Trophoblast cell (in vitro differentiated cells and primary cell): ENCODE data around the gene ZNF296.

Experiments used
- DNase-seq, 2 donors: peaks; one replicate each; pipeline ENCODE4 v3.0.0-alpha.2; 2016
- H2AFZ ChIP-seq: 2 replicates; pipeline ENCODE4 v1.6.1; 2013; ENCODE audit warnings: low read length, moderate library complexity, mild to moderate bottlenecking; ENCODE audit not compliant: insufficient read depth, poor library complexity
- H2AK5ac ChIP-seq: 2 replicates; pipeline ENCODE4 v1.6.1; 2013; ENCODE audit warnings: mild to moderate bottlenecking, low read length
- H2BK120ac ChIP-seq: 2 replicates; pipeline ENCODE4 v1.6.1; 2013; ENCODE audit warnings: low read length, mild to moderate bottlenecking, moderate library complexity; ENCODE audit not compliant: insufficient read depth, poor library complexity
- H2BK12ac ChIP-seq: 2 replicates; pipeline ENCODE4 v1.6.1; 2013; ENCODE audit warnings: mild to moderate bottlenecking, low read length, moderate library complexity
- H2BK5ac ChIP-seq: 2 replicates; pipeline ENCODE4 v1.6.1; 2013; ENCODE audit warnings: low read length, low read depth, moderate library complexity, mild to moderate bottlenecking; ENCODE audit not compliant: poor library complexity
- H3K14ac ChIP-seq: 2 replicates; pipeline ENCODE4 v1.6.1; 2013; ENCODE audit warnings: mild to moderate bottlenecking, low read length
- H3K18ac ChIP-seq: 2 replicates; pipeline ENCODE4 v1.6.1; 2013; ENCODE audit warnings: mild to moderate bottlenecking, low read length
- H3K23ac ChIP-seq: 2 replicates; pipeline ENCODE4 v1.6.1; 2013; ENCODE audit warnings: low read length
- H3K27ac ChIP-seq: 2 replicates; pipeline ENCODE4 v1.5.1; 2013; ENCODE audit warnings: low read depth, mild to moderate bottlenecking, inconsistent platforms, low read length, moderate library complexity
- H3K27me3 ChIP-seq: 2 replicates; pipeline ENCODE4 v1.6.1; 2013; ENCODE audit warnings: inconsistent platforms, mild to moderate bottlenecking, low read length, moderate library complexity; ENCODE audit not compliant: insufficient read depth
- H3K36me3 ChIP-seq, 2 experiments: 1 replicate in 1 of 2; 2 replicates in 1 of 2; pipeline ENCODE4 v1.6.1; 2013; ENCODE audit warnings: low read length in 2 of 2, mild to moderate bottlenecking in 2 of 2, moderate library complexity in 1 of 2; ENCODE audit not compliant: insufficient read depth in 2 of 2, control insufficient read depth in 1 of 2
- H3K4ac ChIP-seq: 2 replicates; pipeline ENCODE4 v1.6.1; 2013; ENCODE audit warnings: low read depth, mild to moderate bottlenecking, low read length, moderate library complexity
- H3K4me1 ChIP-seq, 2 experiments: 1 replicate in 1 of 2; 2 replicates in 1 of 2; pipeline ENCODE4 v1.6.1; 2013; ENCODE audit warnings: low read length in 2 of 2, mild to moderate bottlenecking in 2 of 2, moderate library complexity in 1 of 2; ENCODE audit not compliant: insufficient read depth in 2 of 2, control insufficient read depth in 1 of 2
- H3K4me2 ChIP-seq: 2 replicates; pipeline ENCODE4 v1.6.1; 2013; ENCODE audit warnings: inconsistent platforms, mild to moderate bottlenecking, low read length, moderate library complexity
- H3K4me3 ChIP-seq: 2 replicates; pipeline ENCODE4 v1.5.1; 2013; ENCODE audit warnings: mild to moderate bottlenecking, low read depth, low read length, inconsistent platforms
- H3K79me1 ChIP-seq: one replicate; pipeline ENCODE4 v1.6.1; 2013; ENCODE audit warnings: low read length
- H3K79me2 ChIP-seq: 2 replicates; pipeline ENCODE4 v1.6.1; 2013; ENCODE audit warnings: low read length, mild to moderate bottlenecking; ENCODE audit not compliant: control insufficient read depth, insufficient read depth, poor library complexity
- H3K9ac ChIP-seq: 2 replicates; pipeline ENCODE4 v1.6.1; 2013; ENCODE audit warnings: mild to moderate bottlenecking, low read length
- H3K9me3 ChIP-seq: 2 replicates; pipeline ENCODE4 v1.6.1; 2013; ENCODE audit warnings: low read depth, mild to moderate bottlenecking, control low read depth, inconsistent platforms, low read length; ENCODE audit not compliant: insufficient read depth
- H4K12ac ChIP-seq: 2 replicates; pipeline ENCODE4 v1.6.1; 2013; ENCODE audit warnings: low read depth, mild to moderate bottlenecking, low read length, moderate library complexity
- H4K8ac ChIP-seq: 2 replicates; pipeline ENCODE4 v1.6.1; 2013; ENCODE audit warnings: low read depth, mild to moderate bottlenecking, low read length, moderate library complexity
- H4K91ac ChIP-seq: one replicate; pipeline ENCODE4 v1.6.1; 2013; ENCODE audit warnings: low read depth, mild to moderate bottlenecking, low read length, moderate library complexity
- WGBS: extraction: QIAGEN DNeasy Blood & Tissue Kit; methylation state at CpG from one replicate; pipeline ENCODE4 v1.1.7; 2013; ENCODE audit warnings: missing lambda C conversion rate; ENCODE audit not compliant: insufficient read length, insufficient coverage; ENCODE audit errors: extremely low coverage; 5-methylcytosine and 5-hydroxymethylcytosine counted together

The ZNF296 gene

DNA sequence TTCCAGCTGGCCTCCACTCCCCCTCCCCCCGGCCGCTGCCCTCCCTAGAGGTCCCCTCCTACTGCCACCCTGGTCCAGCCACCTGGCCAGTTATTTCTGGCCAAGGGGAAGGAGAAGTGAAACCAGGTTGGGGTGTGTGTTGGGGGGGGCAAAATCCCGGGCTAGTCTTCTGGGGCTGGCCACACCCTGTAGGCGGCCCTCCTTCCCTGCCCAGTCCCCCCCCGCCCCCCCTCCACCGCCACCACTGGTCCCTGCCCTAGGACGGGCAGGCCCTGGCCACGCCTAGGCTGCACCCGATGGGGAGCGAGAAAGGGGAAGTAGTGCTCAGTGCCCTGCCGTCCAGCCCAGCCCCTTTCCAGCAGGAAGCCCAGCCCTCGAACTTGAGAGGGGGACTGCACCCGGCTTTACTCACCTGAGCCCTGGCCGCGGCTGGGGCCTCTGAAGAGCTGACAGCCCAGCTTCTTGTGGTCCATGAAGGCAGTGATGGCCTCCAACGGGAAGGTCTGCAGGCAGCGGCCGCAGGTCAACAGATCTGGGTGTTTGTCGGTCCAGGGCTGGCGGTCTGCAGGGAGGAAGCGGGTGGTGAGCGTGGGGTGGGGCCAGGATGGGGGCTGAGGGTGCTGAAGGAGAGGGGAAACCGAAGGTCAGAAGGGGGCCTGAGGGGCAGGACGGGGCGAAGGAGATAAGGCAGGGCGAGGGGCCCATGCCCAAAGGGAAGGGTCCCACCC is 813 bp downstream of the ZNF296 start:
- Histone ChIP-seq H4K12ac (no peak overlapping the region), H3K4me3 (peak overlapping the region; percentile 39), H4K8ac (peak overlapping the region; percentile 5), H2AK5ac (no peak overlapping the region), H3K27ac (no peak overlapping the region), H3K4me2 (peak overlapping the region; percentile 67), H2BK5ac (no peak overlapping the region), H3K4ac (no peak overlapping the region), H3K23ac (no peak overlapping the region), H2BK12ac (no peak overlapping the region), H3K14ac (no peak overlapping the region), H3K18ac (no peak overlapping the region), H4K91ac (no peak overlapping the region), H3K4me1 (peaks cover 10 to 12% of the 10 kb centered on the region in 2 experiments), H3K36me3 (peaks cover 14 to 21% of the 10 kb centered on the region in 2 experiments), H3K27me3 (no peaks in the 10 kb centered on the region), H3K79me1 (peaks cover 8% of the 10 kb centered on the region), H2AFZ (peak overlapping the region; percentile 38), H3K79me2 (peaks cover 2% of the 10 kb centered on the region), H3K9ac (no peak overlapping the region), H3K9me3 (no peaks in the 10 kb centered on the region), H2BK120ac (no peak overlapping the region)
- DNase-seq, result peak in 1 of 2 donors; percentile 26
- WGBS, result no CpG with 5 or more reads among the region's 26 CpGs

DNA sequence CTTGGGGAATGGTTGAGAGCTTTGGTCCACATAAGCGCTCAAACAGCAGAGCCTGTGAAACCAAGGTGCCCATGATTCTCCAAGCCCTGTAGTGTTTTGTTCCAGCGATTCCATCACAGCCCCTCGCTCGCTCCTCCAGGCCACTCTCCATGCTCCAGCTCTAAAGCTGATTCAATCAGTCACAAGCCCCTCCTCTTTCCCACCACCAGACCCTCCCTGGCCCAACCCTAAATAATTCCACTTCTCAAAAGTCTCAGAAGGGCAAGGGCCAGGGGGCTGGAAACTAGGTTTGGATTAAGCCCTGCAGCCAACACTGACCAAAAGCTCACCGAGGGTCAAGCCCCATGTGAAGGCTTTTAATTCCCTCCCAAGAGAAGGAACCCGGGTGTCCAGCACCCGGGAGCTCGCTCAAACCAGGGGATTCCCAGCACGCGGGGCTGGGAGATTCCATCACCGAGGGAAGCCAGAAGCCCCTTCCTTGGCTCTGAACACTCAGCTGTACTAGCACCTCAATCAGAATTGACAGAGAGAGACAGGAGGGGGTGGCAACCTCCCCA is 1.5 kb downstream of the ZNF296 start:
- Histone ChIP-seq H2AK5ac (no peak overlapping the region), H4K8ac (no peak overlapping the region), H3K4ac (no peak overlapping the region), H3K9me3 (no peaks in the 10 kb centered on the region), H2AFZ (no peak overlapping the region), H3K4me3 (no peak overlapping the region), H3K36me3 (peaks cover 20 to 27% of the 10 kb centered on the region in 2 experiments), H3K4me2 (peak overlapping the region; percentile 20), H3K18ac (no peak overlapping the region), H3K27ac (no peak overlapping the region), H2BK5ac (no peak overlapping the region), H3K14ac (no peak overlapping the region), H3K9ac (no peak overlapping the region), H2BK120ac (no peak overlapping the region), H4K12ac (no peak overlapping the region), H3K79me2 (peaks cover 2% of the 10 kb centered on the region), H3K4me1 (peaks cover 6 to 8% of the 10 kb centered on the region in 2 experiments), H4K91ac (no peak overlapping the region), H3K23ac (no peak overlapping the region), H3K79me1 (peaks cover 8% of the 10 kb centered on the region), H3K27me3 (no peaks in the 10 kb centered on the region), H2BK12ac (no peak overlapping the region)
- peak in 1 of 2 donors; percentile 10 for DNase-seq
- no CpG with 5 or more reads among the region's 11 CpGs for WGBS

DNA sequence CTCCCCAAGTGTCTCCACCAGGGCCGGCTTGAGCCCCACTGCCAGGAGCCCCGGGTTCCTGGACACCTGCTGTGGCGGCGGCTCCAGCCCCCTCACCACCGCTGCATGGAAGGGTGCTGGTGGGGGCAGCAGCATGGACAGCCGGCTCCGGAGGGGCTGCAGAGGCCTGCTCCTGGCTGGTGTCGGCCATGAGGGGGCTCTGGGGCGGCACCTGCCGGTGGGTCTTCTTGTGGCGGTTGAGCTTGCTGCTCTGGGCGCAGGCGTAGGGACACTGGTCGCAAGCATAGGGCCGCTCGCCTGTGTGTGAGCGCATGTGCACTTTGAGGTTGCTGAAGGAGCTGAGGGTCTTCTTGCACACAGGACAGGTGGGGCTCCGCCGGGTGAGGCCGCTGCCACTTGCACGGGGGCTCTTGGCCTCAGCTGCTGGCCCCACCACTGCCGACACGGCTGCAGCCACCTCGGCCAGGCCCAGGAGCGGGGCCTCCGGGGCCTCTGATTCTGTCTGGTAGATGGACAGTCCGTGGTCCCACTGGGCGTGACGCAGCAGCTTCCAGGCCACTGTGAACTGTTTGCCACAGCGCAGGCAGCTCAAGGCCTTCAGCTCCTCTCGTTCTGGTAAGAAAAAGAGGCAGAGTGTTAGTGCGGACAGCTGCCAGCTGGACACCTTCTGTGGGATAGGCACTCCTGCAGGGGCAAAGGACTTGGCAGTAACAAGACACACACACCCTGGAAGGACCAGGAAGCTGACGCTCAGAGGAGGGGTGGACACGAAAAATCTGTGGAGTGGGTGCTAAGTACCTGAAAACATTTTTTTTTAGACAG is 4.1 kb downstream of the ZNF296 start:
- H2BK12ac ChIP-seq, result no peak overlapping the region

DNA sequence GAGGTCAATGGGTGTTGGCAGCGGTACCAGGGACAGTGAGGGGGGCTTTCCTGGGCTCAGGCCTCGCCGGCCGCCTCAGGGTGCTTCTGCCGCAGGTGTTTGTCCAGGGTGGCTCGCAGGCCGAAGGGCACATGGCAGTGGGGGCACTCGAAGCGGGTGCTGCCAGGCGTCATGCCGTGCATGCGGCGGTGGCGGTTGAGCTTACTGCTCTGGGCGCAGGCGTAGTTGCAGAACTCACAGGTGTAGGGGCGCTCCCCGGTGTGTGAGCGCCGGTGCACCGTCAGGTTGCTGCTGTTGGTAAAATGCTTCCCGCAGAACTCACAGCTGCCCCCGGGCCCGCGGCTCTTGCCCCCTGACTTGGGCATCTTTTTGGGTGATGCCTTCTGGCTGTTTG is 4.7 kb downstream of the ZNF296 start:
- Histone ChIP-seq H4K8ac (no peak overlapping the region), H3K79me2 (no peaks in the 10 kb centered on the region), H3K18ac (no peak overlapping the region), H3K4me2 (no peak overlapping the region), H3K9me3 (no peaks in the 10 kb centered on the region), H2BK5ac (no peak overlapping the region), H3K36me3 (peaks cover 51 to 57% of the 10 kb centered on the region in 2 experiments), H3K4ac (no peak overlapping the region), H3K9ac (no peak overlapping the region), H3K27ac (no peak overlapping the region), H4K91ac (no peak overlapping the region), H2BK120ac (no peak overlapping the region), H4K12ac (no peak overlapping the region), H3K23ac (no peak overlapping the region), H3K27me3 (no peaks in the 10 kb centered on the region), H2AK5ac (no peak overlapping the region), H2AFZ (no peak overlapping the region), H3K4me3 (peak overlapping the region; percentile 27), H3K14ac (no peak overlapping the region), H3K4me1 (peaks cover 6 to 8% of the 10 kb centered on the region in 2 experiments), H3K79me1 (no peaks in the 10 kb centered on the region), H2BK12ac (no peak overlapping the region)
- no CpG with 5 or more reads among the region's 25 CpGs for WGBS
- DNase-seq, result no peak

More for the DNA sequence above, 4.1 kb downstream of the ZNF296 start:
- H3K23ac ChIP-seq, result no peak overlapping the region
- H4K8ac ChIP-seq, result no peak overlapping the region
- H2AK5ac ChIP-seq, result no peak overlapping the region
- H2BK120ac ChIP-seq, result no peak overlapping the region
- H3K4me3 ChIP-seq, result no peak overlapping the region
- peaks cover 44 to 50% of the 10 kb centered on the region in 2 experiments for H3K36me3 ChIP-seq
- no peaks in the 10 kb centered on the region for H3K79me2 ChIP-seq
- H4K12ac ChIP-seq, result no peak overlapping the region
- no peak overlapping the region for H3K27ac ChIP-seq
- H2AFZ ChIP-seq, result no peak overlapping the region
- H3K18ac ChIP-seq, result no peak overlapping the region
- no peak overlapping the region for H3K4ac ChIP-seq
- H3K9ac ChIP-seq, result no peak overlapping the region
- no peak for DNase-seq
- no peaks in the 10 kb centered on the region for H3K79me1 ChIP-seq
- H2BK5ac ChIP-seq, result no peak overlapping the region
- H3K14ac ChIP-seq, result no peak overlapping the region
- no peak overlapping the region for H4K91ac ChIP-seq
- H3K4me1 ChIP-seq, result peaks cover 6 to 8% of the 10 kb centered on the region in 2 experiments
- no peaks in the 10 kb centered on the region for H3K27me3 ChIP-seq
- H3K4me2 ChIP-seq, result no peak overlapping the region
- H3K9me3 ChIP-seq, result no peaks in the 10 kb centered on the region
- no CpG with 5 or more reads among the region's 34 CpGs for WGBS
